K562 (cell line): Measurements from ENCODE around the gene CDHR1. TPM values are rescaled to one million over a fixed set of nuclear protein-coding genes. Genes with fewer than 3 reads are reported as not detected.
A peak's percentile ranks its signal among the peaks of the same experiment; 100 is the strongest.
"Not testable (repeated sequence)": the region's sequence is repeated elsewhere in the genome, so short reads cannot be mapped to it uniquely, and the experiment has no call there.

ENCODE experiments used
- ATAC-seq: fragments of 200-7000 bp; cut with Tn5 transposase; 3 replicates; pipeline ENCODE4 v1.9.1; 2020; ENCODE audit warnings: moderate library complexity
- BruUV-seq: library from RNA; stranded (reverse); fragments of 400-500 nt; replicated peaks from 2 replicates; lab custom pipeline; 2021; lab: Mats Ljungman, UMichigan
- CTCF ChIA-PET: fragments of 300-600 bp; formaldehyde crosslinking; extraction: SDS; loops from one replicate; lab custom pipeline; 2021; ENCODE audit warnings: low intra/inter-chr PET ratio; lab: Yijun Ruan, JAX
- POLR2A ChIA-PET: fragments of 300-600, 350-650 bp; sonication (Branson Sonifier 250); formaldehyde crosslinking; extraction: SDS; loops from one replicate; lab custom pipeline; 2021; ENCODE audit warnings: antibody characterized with exemption, inconsistent platforms; lab: Yijun Ruan, JAX
- DNase-seq, 4 experiments: peaks; one replicate each; pipeline versions ENCODE4 v3.0.0 to v3.0.0-alpha.2; 2011 to 2018; ENCODE audit warnings: low spot score in 3 of 4, mixed read lengths in 3 of 4; ENCODE audit errors: extremely low read depth in 1 of 4
- FAIRE-seq: peaks from 2 replicates; lab custom pipeline; 2011; peaks lifted over from hg19 to GRCh38; lab: Jason Lieb, UNC
- H2AFZ ChIP-seq: 2 replicates; pipeline ENCODE4 v1.6.0; 2011; ENCODE audit warnings: low read depth, low read length, control low read depth, inconsistent platforms
- H3K27ac ChIP-seq: fragments of 200-600 bp; 3 replicates; pipeline ENCODE4 v1.8.0; 2011; ENCODE audit warnings: low read depth, mild to moderate bottlenecking, control low read depth, inconsistent platforms, low read length, moderate library complexity, mixed read lengths; ENCODE audit errors: extremely low read depth
- H3K27me3 ChIP-seq, 2 experiments: fragments of 300-600 bp in 1 of 2; 2 replicates in 1 of 2; 3 replicates in 1 of 2; pipeline versions ENCODE4 v1.6.0 to v1.8.0; 2011; ENCODE audit warnings: inconsistent platforms in 2 of 2, low read length in 2 of 2, mild to moderate bottlenecking in 1 of 2, mixed read lengths in 1 of 2, moderate library complexity in 1 of 2; ENCODE audit not compliant: control insufficient read depth in 2 of 2, insufficient read depth in 2 of 2
- H3K36me3 ChIP-seq: fragments of 300-600 bp; 3 replicates; pipeline ENCODE4 v1.8.0; 2011; ENCODE audit warnings: mild to moderate bottlenecking, low read length, inconsistent platforms; ENCODE audit not compliant: control insufficient read depth, insufficient read depth
- H3K4me1 ChIP-seq, 2 experiments: fragments of 200-600 bp in 1 of 2; replicated peaks in 1 of 2; 2 replicates in 1 of 2; 3 replicates in 1 of 2; pipeline versions ENCODE4 v1.5.1 to v1.8.0; 2011; ENCODE audit warnings: inconsistent platforms in 2 of 2, low read length in 2 of 2, mild to moderate bottlenecking in 1 of 2, mixed read lengths in 1 of 2, moderate library complexity in 1 of 2; ENCODE audit not compliant: control insufficient read depth in 2 of 2, insufficient read depth in 2 of 2
- H3K4me2 ChIP-seq: 2 replicates; pipeline ENCODE4 v1.6.1; 2011; ENCODE audit warnings: low read length, control low read depth, inconsistent platforms, mixed read lengths; ENCODE audit not compliant: insufficient read depth
- H3K4me3 ChIP-seq: fragments of 200-600 bp; sonication (generic), shearing (Covaris generic); 2 replicates; pipeline ENCODE4 v1.5.1; 2016; ENCODE audit warnings: control low read depth, inconsistent platforms
- H3K79me2 ChIP-seq: fragments of 200-600 bp; 3 replicates; pipeline ENCODE4 v1.8.0; 2011; ENCODE audit warnings: low read length, inconsistent platforms; ENCODE audit not compliant: control insufficient read depth, insufficient read depth
- H3K9ac ChIP-seq, 2 experiments: 2 replicates each; pipeline versions ENCODE4 v1.6.0 to v1.6.1; 2011; ENCODE audit warnings: low read depth in 2 of 2, low read length in 2 of 2, control low read depth in 1 of 2, inconsistent platforms in 1 of 2, mild to moderate bottlenecking in 1 of 2, mixed read lengths in 1 of 2; ENCODE audit not compliant: insufficient read depth in 1 of 2
- H3K9me1 ChIP-seq: one replicate; pipeline ENCODE4 v1.6.0; 2011; ENCODE audit warnings: inconsistent platforms, mild to moderate bottlenecking, low read length, moderate library complexity; ENCODE audit not compliant: control insufficient read depth, insufficient read depth
- H3K9me3 ChIP-seq: replicated peaks from 2 replicates; pipeline ENCODE4 v1.5.1; 2011; ENCODE audit warnings: low read depth, low read length, inconsistent platforms; ENCODE audit not compliant: control insufficient read depth, insufficient read depth
- H4K20me1 ChIP-seq: replicated peaks from 2 replicates; pipeline ENCODE4 v1.6.1; 2011; ENCODE audit warnings: low read length, inconsistent platforms, mixed read lengths; ENCODE audit not compliant: control insufficient read depth, insufficient read depth
- WGBS: fragments of 100-300 bp; shearing (Covaris generic); methylation state at CpG from one replicate; pipeline ENCODE4 v1.1.6; 2016; ENCODE audit warnings: low coverage, mixed read lengths; ENCODE audit not compliant: insufficient coverage; ENCODE audit errors: missing lambda C conversion rate; 5-methylcytosine and 5-hydroxymethylcytosine counted together
- in situ Hi-C: fragments of 300-500 bp; cut with MboI; formaldehyde crosslinking; loops from 4 replicates; pipeline ENCODE4 v1.15.0; 2018; ENCODE audit warnings: inconsistent platforms, mixed read lengths
- intact Hi-C: fragments of 100-400 bp; cut with micrococcal nuclease; formaldehyde crosslinking; loops from 2 replicates; pipeline ENCODE4 v1.14.2; 2022
- polyA plus RNA-seq, 8 experiments: library from polyadenylated mRNA; depleted of rRNA in 4 of 8; stranded (reverse) in 5 of 8; unstranded in 3 of 8; fragments of >200 nt; fragmentation: Nextera tagmentation in 2 of 8; fragmentation: Illumina TruSeq in 1 of 8; extraction: Ambion mirVana in 2 of 8; extraction: Trizol in 1 of 8; gene quantifications; 2 replicates each; pipeline versions ENCODE4 v1.2.1 to v1.2.3, GENCODE V29; 2011 to 2014; ENCODE audit warnings: inconsistent platforms in 1 of 8, missing spikeins in 1 of 8
- total RNA-seq, 7 experiments: library from RNA; depleted of rRNA in 6 of 7; stranded (reverse); fragments of >200 nt in 6 of 7; fragmentation: Illumina TruSeq in 2 of 7; extraction: Trizol in 2 of 7; gene quantifications; 2 replicates each; pipeline versions ENCODE4 v1.2.1 to v1.2.3, GENCODE V29; 2011 to 2021; ENCODE audit warnings: low replicate concordance in 1 of 7

CDHR1 gene
- total and polyA plus RNA-seq, 9 of the 15 experiments (the other 6 are each of a cell fraction or from before 2014, with no cell fraction given), result 0.03 to 0.99 (median 0.20) TPM

- H3K9me1 ChIP-seq, FAIRE-seq, H3K4me2 ChIP-seq, H3K36me3 ChIP-seq, CTCF ChIA-PET, in situ Hi-C loops, H3K27ac ChIP-seq, ATAC-seq, H3K9ac ChIP-seq, BruUV-seq, H3K4me1 ChIP-seq, DNase-seq, H2AFZ ChIP-seq, H4K20me1 ChIP-seq, H3K79me2 ChIP-seq, intact Hi-C loops, H3K9me3 ChIP-seq, H3K4me3 ChIP-seq: not testable (repeated sequence)
- 6% methylated on average over 2 of the region's 2 CpGs for WGBS
- peaks cover 20 to 30% of the 10 kb centered on the region in 2 experiments for H3K27me3 ChIP-seq
- POLR2A ChIA-PET, result interaction anchor here (1.1 kb wide), 1 partner anchor 19 kb away, joined by 3 read pairs; no protein-coding TSS in a partner anchor
Observed at GRCh38 chr10:84167289-84167653, 27.1 kb upstream of the CDHR1 start.

- CTCF ChIA-PET, H3K9ac ChIP-seq, intact Hi-C loops, H4K20me1 ChIP-seq, in situ Hi-C loops, H3K79me2 ChIP-seq, H3K9me1 ChIP-seq, H3K36me3 ChIP-seq, BruUV-seq, H3K27ac ChIP-seq, H3K4me2 ChIP-seq, H3K4me1 ChIP-seq, FAIRE-seq, DNase-seq, H3K9me3 ChIP-seq, ATAC-seq, H3K4me3 ChIP-seq: not testable (repeated sequence)
- Histone ChIP-seq H3K27me3 (peaks cover 28 to 36% of the 10 kb centered on the region in 2 experiments), H2AFZ (peak overlapping the region; percentile 32; the same call in 1 of the 2 replicates)
- POLR2A ChIA-PET, result interaction anchor here (0.7 to 1.8 kb wide), 3 partner anchors 10 to 43 kb away, joined by 3 to 9 read pairs (median 5); no protein-coding TSS in a partner anchor
- WGBS, result 26% methylated on average over 10 of the region's 10 CpGs
Observed at GRCh38 chr10:84168382-84168781, 26.0 kb upstream of the CDHR1 start.

GRCh38 chr10:84171237-84171636 lies 23.1 kb upstream of the CDHR1 start:
- H2AFZ ChIP-seq, intact Hi-C loops, H3K9me3 ChIP-seq, H3K9ac ChIP-seq, BruUV-seq, H3K4me2 ChIP-seq, CTCF ChIA-PET, in situ Hi-C loops, FAIRE-seq, DNase-seq, H3K79me2 ChIP-seq, H3K4me1 ChIP-seq, H3K27ac ChIP-seq, H4K20me1 ChIP-seq, H3K9me1 ChIP-seq, ATAC-seq, H3K4me3 ChIP-seq, H3K36me3 ChIP-seq: not testable (repeated sequence)
- H3K27me3 ChIP-seq, result peaks cover 21 to 26% of the 10 kb centered on the region in 2 experiments; a peak in 4 of 5 replicates
- WGBS, result 0% methylated on average over 2 of the region's 2 CpGs
- POLR2A ChIA-PET, result interaction anchor here (1.3 kb wide), 1 partner anchor 13 kb away, joined by 3 read pairs; no protein-coding TSS in a partner anchor
